Activated CD4-positive, alpha-beta T cell treated with anti-CD3 and anti-CD28 coated beads, Interleukin-2, amount 10 ng/mL, durations not matched to agents 24 days and 14 days (primary cell): ENCODE data around the gene RASSF9. TPM values are rescaled to one million over a fixed set of nuclear protein-coding genes. Genes with fewer than 3 reads are reported as not detected.

Experiments used
- DNase-seq: peaks from one replicate; pipeline ENCODE4 v3.0.0; 2022
- H3K27ac Mint-ChIP-seq: one replicate; pipeline ENCODE4 v1.8.0; 2022; ENCODE audit warnings: mild to moderate bottlenecking, mixed read lengths
- H3K27me3 Mint-ChIP-seq: one replicate; pipeline ENCODE4 v1.8.0; 2022; ENCODE audit warnings: mixed read lengths
- H3K36me3 Mint-ChIP-seq: one replicate; pipeline ENCODE4 v1.8.0; 2022; ENCODE audit warnings: low read depth, mild to moderate bottlenecking, mixed read lengths
- H3K4me1 Mint-ChIP-seq: one replicate; pipeline ENCODE4 v1.8.0; 2021; ENCODE audit warnings: mixed read lengths
- H3K4me3 Mint-ChIP-seq: one replicate; pipeline ENCODE4 v1.8.0; 2022; ENCODE audit warnings: mild to moderate bottlenecking, moderate library complexity, mixed read lengths
- H3K9me3 Mint-ChIP-seq: one replicate; pipeline ENCODE4 v1.8.0; 2021; ENCODE audit warnings: mixed read lengths
- intact Hi-C: fragments of 100-400 bp; cut with micrococcal nuclease; formaldehyde crosslinking; loops from one replicate; pipeline ENCODE4 v1.15.1; 2023
- total RNA-seq: library from RNA; stranded (reverse); gene quantifications from 2 replicates; pipeline ENCODE4 v1.2.3, GENCODE V29; 2022

RASSF9 gene
- not detected in 2 replicates for total RNA-seq

DNA sequence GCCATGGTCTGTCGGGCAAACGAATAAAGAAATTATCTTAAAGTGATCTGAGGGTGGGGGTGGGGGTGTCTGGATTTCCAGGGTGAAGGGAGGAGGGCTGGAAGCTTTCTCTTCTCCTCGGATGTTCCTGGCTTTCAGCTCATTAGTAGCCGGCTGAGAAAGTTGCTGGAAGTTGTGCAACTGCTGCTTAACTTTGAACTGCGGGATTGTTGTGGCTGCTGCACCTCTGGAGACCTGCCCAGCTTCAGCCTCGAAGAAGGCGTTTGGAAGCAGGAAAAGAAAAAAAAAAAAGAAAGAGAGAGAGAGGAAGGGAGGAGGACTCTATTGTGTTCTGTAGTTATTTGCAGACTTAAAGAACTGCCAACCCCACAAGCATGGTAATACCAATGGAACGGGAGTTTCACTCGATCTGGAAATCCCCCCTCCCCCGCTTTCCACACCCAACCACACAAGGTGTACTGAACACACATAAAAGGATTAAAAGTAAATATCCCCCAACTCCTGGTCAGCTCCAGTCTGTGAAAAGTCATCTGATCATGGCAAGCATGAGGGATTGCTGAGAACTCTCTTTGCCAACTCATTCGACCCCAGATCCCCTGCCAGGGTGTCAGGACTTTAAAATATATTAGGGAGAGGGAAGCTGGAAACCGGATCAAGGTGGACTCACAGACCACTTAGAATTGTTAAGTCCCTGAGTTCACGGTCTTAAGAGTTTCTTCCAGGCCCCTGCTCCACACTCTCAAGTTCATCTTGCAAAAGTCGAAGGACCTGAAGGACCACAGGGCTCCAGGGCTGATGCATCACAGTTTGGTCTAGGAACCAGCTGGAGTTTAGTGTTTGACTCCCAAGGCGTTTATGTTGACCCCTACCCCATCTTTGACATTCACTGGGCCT lies at the start of gene RASSF9:
Gene RASSF9 (minus strand): TSS at position 213 of the 894 bp plus-strand sequence. CDS start 208 bp downstream, at position 5.
- Mint-ChIP-seq H3K36me3 (no peaks in the 10 kb centered on the region), H3K4me1 (no peaks in the 10 kb centered on the region), H3K9me3 (no peaks in the 10 kb centered on the region), H3K27ac (no peak within 1 kb of the TSS), H3K4me3 (no peak within 1 kb of the TSS), H3K27me3 (no peaks in the 10 kb centered on the region)
- DNase-seq: no peak
- intact Hi-C loops: no loop called here

- H3K9me3 Mint-ChIP-seq: no peaks in the 10 kb centered on the region
- no peak overlapping the region for H3K27ac Mint-ChIP-seq
- no peak overlapping the region for H3K4me3 Mint-ChIP-seq
- no peak for DNase-seq
- intact Hi-C loops: no loop called here
- H3K36me3 Mint-ChIP-seq: no peaks in the 10 kb centered on the region
- H3K4me1 Mint-ChIP-seq: no peaks in the 10 kb centered on the region
- no peaks in the 10 kb centered on the region for H3K27me3 Mint-ChIP-seq
Observed at GRCh38 chr12:85883763-85884162, 47.6 kb upstream of the RASSF9 start.

DNA sequence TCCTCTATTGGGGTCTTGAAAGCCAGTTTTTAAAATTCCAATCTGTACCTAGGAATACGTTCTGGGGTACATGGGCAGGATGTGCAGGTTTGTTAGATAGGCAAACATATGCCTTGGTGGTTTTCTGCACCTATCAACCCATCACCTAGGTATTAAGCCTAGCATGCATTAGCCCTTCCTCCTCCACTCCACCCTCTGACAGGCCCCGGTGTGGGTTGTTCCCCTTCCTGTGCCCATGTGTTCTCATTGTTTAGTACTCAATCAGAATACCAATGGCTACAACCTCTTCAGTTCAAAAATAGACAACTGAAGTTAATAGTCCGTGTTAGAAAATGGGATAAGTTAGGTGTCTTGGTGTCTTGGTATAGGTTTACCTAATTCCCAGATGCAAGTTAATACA lies 41.2 kb upstream of the RASSF9 start:
- no peak overlapping the region for H3K4me3 Mint-ChIP-seq
- no peaks in the 10 kb centered on the region for H3K4me1 Mint-ChIP-seq
- no peaks in the 10 kb centered on the region for H3K9me3 Mint-ChIP-seq
- no peaks in the 10 kb centered on the region for H3K36me3 Mint-ChIP-seq
- H3K27me3 Mint-ChIP-seq: no peaks in the 10 kb centered on the region
- no peak overlapping the region for H3K27ac Mint-ChIP-seq
- DNase-seq: no peak
- intact Hi-C loops: no loop called here

DNA sequence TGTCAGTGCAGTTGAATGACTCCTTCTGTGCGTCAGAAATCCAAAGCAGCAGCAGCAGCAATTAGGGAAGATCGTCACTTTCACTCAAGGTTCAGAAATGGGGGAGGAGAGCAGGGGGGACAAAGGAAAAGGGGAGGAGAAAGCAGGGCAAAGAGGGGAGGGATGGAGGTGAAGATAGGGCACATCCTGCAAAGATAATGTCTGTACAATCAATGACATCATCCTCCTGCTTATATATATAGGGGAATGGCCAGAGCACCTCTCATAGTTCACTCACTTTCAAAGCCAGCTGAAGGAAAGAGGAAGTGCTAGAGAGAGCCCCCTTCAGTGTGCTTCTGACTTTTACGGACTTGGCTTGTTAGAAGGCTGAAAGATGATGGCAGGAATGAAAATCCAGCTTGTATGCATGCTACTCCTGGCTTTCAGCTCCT lies 37.8 kb upstream of the RASSF9 start, which contains the start of gene NTS:
Gene NTS (plus strand): TSS at position 265 of the 431 bp plus-strand sequence. CDS start 109 bp downstream, at position 374.
- H3K27ac Mint-ChIP-seq: no peak within 1 kb of the TSS
- no peaks in the 10 kb centered on the region for H3K9me3 Mint-ChIP-seq
- intact Hi-C loops: no loop called here
- DNase-seq: no peak
- no peaks in the 10 kb centered on the region for H3K27me3 Mint-ChIP-seq
- H3K36me3 Mint-ChIP-seq: no peaks in the 10 kb centered on the region
- H3K4me3 Mint-ChIP-seq: no peak within 1 kb of the TSS
- no peaks in the 10 kb centered on the region for H3K4me1 Mint-ChIP-seq

DNA sequence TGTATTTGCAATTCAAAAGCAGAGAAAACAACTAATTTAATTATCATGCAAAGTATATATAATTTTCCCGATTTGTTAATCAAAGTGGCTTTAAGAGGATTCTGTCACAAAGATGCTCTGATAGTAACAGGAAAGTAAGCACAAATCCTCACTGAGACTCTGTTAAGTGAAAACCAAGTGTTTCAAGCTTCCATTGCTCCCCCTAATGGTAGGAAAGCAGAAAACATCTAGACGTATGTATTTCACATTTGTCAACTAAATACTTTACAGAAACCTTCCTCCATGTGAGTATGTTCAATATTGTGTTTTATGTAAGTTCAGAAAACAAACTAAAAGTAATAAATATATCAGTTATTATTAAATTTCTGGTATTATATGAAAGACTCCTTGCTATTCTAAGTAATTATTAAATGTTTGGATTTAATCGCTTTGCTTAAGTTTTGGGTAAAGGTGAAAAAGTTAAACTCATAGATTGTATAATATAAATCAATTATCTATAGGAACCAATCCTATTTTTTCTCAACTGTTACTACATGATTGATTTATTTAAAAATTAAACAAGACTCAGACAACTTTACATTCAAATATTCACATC lies 36.4 kb upstream of the RASSF9 start:
- H3K4me3 Mint-ChIP-seq: no peak overlapping the region
- no peaks in the 10 kb centered on the region for H3K9me3 Mint-ChIP-seq
- H3K27me3 Mint-ChIP-seq: no peaks in the 10 kb centered on the region

GRCh38 chr12:85866986-85867776 lies 31.0 kb upstream of the RASSF9 start:
- Mint-ChIP-seq H3K27ac (no peak overlapping the region), H3K9me3 (no peaks in the 10 kb centered on the region), H3K4me3 (no peak overlapping the region), H3K36me3 (no peaks in the 10 kb centered on the region), H3K27me3 (no peaks in the 10 kb centered on the region), H3K4me1 (no peaks in the 10 kb centered on the region)
- intact Hi-C loops: loop anchor here (1.0 kb wide), 1 partner anchor 398 kb away; no protein-coding TSS in a partner anchor
- peak; percentile 68 for DNase-seq

More for the DNA sequence above, 36.4 kb upstream of the RASSF9 start:
- Mint-ChIP-seq H3K36me3 (no peaks in the 10 kb centered on the region), H3K4me1 (no peaks in the 10 kb centered on the region), H3K27ac (no peak overlapping the region)
- peak; percentile 59 for DNase-seq
- intact Hi-C loops: loop anchor here (1.0 to 2.0 kb wide), 2 partner anchors 404 to 796 kb away; no protein-coding TSS in a partner anchor

- Mint-ChIP-seq H3K36me3 (no peaks in the 10 kb centered on the region), H3K9me3 (no peaks in the 10 kb centered on the region), H3K27ac (no peak overlapping the region), H3K4me1 (no peaks in the 10 kb centered on the region), H3K4me3 (no peak overlapping the region), H3K27me3 (no peaks in the 10 kb centered on the region)
- intact Hi-C loops: no loop called here
- no peak for DNase-seq
Observed at GRCh38 chr12:85865890-85866289, 29.7 kb upstream of the RASSF9 start.

DNA sequence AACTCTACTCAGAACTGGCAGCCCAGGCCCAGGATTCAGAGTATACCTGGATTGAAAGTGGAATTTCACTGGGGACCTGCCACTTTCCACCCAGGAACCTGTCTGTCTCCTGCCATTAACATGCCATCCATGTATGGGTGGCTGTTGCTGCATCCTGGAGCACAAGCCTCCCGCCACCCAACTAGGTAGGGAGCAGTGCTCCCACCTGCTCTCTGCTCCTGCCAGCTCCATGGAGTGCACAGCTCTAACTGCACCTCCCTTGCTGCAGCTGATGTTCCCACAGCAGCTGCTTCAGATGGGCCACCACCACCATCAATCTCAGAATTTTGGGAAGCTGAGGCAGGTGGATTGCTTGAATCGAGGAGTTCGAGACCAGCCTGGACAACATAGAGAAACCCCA lies 20.8 kb upstream of the RASSF9 start:
- Mint-ChIP-seq H3K4me3 (no peak overlapping the region), H3K36me3 (no peaks in the 10 kb centered on the region), H3K4me1 (no peaks in the 10 kb centered on the region), H3K27ac (no peak overlapping the region), H3K9me3 (no peaks in the 10 kb centered on the region), H3K27me3 (no peaks in the 10 kb centered on the region)
- no peak for DNase-seq
- intact Hi-C loops: no loop called here

GRCh38 chr12:85855305-85855704 lies 19.1 kb upstream of the RASSF9 start:
- Mint-ChIP-seq H3K9me3 (no peaks in the 10 kb centered on the region), H3K27ac (no peak overlapping the region), H3K4me3 (no peak overlapping the region), H3K4me1 (no peaks in the 10 kb centered on the region), H3K36me3 (no peaks in the 10 kb centered on the region), H3K27me3 (no peaks in the 10 kb centered on the region)
- no peak for DNase-seq
- intact Hi-C loops: no loop called here

GRCh38 chr12:85849344-85849743 lies 13.1 kb upstream of the RASSF9 start:
- no peak for DNase-seq
- Mint-ChIP-seq H3K36me3 (no peaks in the 10 kb centered on the region), H3K27me3 (no peaks in the 10 kb centered on the region), H3K4me3 (no peak overlapping the region), H3K4me1 (no peaks in the 10 kb centered on the region), H3K27ac (no peak overlapping the region), H3K9me3 (no peaks in the 10 kb centered on the region)
- intact Hi-C loops: no loop called here

- DNase-seq: no peak
- Mint-ChIP-seq H3K27me3 (no peaks in the 10 kb centered on the region), H3K27ac (no peak overlapping the region), H3K36me3 (no peaks in the 10 kb centered on the region), H3K9me3 (no peaks in the 10 kb centered on the region), H3K4me1 (no peaks in the 10 kb centered on the region), H3K4me3 (no peak overlapping the region)
- intact Hi-C loops: no loop called here
Observed at GRCh38 chr12:85843606-85844310, 7.5 kb upstream of the RASSF9 start.

DNA sequence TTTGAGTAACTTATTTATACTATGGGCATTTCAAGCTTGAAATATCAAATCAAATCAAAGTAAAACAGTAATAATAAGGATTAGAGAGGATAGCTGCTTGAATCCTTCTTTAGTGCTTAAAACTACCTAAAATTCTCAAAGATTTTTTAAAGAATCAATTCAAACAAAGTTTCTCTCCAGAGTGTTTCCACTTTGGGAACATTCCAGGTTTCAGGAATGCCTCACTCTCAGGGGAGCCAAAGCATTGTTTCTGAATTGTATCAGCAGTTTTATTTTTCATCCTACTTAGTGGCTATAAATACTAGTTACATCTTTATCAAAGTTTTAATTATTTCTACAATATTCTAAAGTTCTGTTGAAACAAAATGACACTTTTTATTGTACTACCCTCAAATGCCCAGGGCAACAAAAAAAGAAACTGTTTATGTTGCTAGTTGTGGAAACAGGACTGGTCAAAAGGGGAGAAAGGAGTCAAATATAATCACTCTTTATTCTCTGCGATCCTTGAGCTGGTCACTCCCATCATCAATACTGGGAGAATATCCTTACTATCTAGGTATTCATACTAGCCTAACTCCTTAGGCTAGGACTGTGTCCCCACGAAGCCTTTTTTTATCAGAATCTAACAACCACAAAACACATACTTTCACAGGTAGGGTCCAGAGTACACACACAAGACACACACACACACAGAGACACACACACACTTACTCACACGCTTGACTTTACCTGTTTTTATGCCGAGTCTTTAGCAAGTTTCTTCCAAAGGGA lies 598 bp downstream of the RASSF9 start:
- no peak for DNase-seq
- no peaks in the 10 kb centered on the region for H3K9me3 Mint-ChIP-seq
- H3K27ac Mint-ChIP-seq: no peak overlapping the region
- H3K4me3 Mint-ChIP-seq: no peak overlapping the region
- H3K27me3 Mint-ChIP-seq: no peaks in the 10 kb centered on the region
- intact Hi-C loops: no loop called here
- no peaks in the 10 kb centered on the region for H3K4me1 Mint-ChIP-seq
- no peaks in the 10 kb centered on the region for H3K36me3 Mint-ChIP-seq

- intact Hi-C loops: no loop called here
- Mint-ChIP-seq H3K9me3 (no peaks in the 10 kb centered on the region), H3K27ac (no peak overlapping the region), H3K4me1 (no peaks in the 10 kb centered on the region), H3K36me3 (no peaks in the 10 kb centered on the region), H3K27me3 (no peaks in the 10 kb centered on the region), H3K4me3 (no peak overlapping the region)
- DNase-seq: no peak
Observed at GRCh38 chr12:85834378-85834777, 1.8 kb downstream of the RASSF9 start.
